Measurements from ENCODE around the gene EFCAB7.
"Not testable (repeated sequence)": the region's sequence is repeated elsewhere in the genome, so short reads cannot be mapped to it uniquely, and the experiment has no call there.

The EFCAB7 gene

DNA sequence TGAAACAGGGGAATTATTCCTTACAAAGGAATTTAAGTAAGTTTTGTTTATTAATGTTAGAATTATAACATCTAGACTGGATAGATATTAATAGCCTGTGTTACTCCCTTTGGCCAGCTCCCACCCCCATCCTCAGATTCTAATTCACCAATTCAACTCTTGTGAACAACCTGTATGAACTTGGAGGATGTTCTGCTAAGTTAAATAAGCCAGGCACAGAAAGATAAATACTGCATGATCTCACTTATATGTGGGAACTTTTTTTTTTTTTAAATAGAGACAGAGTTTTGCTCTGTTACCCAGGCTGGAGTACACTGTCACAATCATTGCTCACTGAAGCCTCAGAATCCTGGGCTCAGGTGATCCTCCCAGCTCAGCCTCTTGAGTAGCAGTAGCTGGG, 32.2 kb downstream of the EFCAB7 start:
- DNase-seq = no peak

DNA sequence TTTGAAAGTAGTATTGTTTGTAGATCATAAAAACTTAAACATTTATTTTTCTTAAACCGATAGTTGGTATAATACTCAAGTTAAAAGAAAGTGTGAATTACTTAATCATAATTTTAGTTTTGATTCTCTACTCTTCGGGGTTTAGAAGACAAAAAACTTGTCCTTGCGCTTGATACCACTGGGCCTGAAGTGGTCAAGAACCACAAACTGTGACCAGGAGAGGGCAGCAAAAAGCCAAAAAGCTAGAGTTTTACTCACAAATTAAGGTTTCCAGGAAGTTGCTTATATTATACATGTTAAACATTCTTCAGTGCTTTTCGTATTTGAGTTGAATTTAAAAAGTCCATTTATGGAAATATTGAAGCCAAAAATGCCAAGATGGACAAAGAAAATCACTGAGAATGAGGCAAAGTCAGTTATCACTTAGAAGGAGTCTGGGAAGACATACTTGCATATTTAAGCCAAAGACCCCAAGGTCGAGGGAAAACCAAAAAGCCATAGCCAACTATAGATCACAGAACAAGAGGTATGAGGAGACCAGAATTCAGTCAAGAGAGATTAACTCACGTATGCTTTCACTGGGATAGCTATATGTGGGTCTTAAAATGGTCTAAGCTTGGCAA, 34.2 kb downstream of the EFCAB7 start:
- peak; percentile 42 for DNase-seq

DNA sequence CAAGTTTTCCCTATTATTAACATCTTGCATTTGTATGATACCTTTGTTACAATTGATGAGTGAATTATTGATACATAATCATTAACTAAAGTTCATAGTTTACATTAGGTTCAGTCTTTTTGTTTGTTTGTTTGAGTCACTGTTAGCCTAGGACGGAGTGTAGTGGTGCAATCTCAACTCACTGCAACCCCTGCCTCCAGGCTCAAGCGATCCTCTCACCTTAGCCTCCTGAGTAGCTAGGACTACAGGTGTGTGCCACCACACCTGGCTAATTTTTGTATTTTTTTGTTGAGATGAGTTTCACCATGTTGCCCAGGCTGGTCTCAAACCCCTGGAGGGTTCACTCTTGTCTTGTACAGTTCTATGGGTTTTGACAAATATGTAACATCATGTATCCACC, 36.0 kb downstream of the EFCAB7 start:
- DNase-seq = no peak

DNA sequence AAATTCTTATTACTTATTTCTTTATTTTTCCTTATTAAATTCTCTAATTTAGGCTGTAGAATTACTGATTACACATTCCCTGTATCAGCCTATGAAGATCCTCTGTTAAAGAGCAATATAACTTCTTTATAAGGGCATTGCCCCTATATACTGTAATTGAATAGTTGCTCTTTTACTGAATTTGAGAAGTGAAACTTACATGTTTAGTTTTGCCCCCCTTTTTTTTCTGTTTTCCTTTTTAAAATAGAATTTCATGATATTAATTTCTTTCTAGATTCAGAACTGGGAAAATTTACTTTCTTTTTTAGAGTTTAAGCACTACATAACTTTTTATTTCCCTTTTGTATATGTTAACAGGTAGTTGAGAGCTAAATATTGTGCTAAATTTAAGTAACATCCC, 40.4 kb downstream of the EFCAB7 start:
- no peak for DNase-seq

DNA sequence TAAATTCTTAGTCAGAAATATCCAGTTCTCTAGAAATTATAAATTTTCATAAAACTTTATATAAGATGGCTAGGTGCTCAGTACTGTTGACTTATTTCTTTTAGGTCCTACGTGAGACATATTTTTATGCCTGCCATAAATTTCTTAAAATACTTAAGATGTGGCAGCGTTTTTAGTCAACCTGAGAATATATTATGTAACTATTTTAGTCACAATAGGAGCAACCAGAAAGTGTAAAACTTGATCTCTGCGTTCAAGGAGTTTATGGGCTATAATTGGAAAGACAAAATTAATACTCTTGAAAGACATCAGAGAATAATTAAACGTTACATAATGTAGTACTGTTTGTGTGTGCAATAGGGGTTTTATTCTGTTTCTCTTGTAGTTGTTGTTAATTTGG, 45.7 kb downstream of the EFCAB7 start:
- DNase-seq = no peak

DNA sequence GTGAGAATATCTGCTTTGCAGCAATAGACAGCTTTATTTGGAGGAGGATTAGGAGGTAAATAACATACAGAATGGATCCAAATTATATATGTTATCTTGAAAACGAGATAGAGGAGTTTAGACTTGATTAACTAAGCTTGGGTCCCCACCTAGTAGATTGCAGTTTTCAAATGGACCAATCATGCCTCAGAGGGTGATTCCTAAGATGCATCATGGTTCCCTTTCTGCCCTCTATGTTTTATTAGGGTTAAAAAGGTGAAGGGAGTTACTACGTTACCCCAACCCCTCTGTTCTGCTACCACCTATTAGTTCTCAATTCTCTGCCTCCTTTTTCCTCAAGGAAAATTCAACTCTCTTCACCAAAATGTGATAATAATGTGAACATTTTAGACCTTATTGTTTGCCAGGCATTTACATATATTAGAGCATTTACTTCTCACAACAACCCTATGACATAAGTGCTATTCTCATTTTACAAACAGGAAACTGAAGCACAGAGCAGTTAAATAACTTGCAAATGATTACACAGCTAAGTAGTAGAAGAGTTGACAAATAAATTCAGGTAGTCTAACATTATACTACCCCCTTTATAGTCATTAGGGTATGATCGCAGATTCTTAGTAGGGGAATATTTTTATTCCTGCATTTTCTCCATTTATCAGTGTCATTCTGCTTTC, 46.5 kb downstream of the EFCAB7 start:
- DNase-seq = no peak

DNA sequence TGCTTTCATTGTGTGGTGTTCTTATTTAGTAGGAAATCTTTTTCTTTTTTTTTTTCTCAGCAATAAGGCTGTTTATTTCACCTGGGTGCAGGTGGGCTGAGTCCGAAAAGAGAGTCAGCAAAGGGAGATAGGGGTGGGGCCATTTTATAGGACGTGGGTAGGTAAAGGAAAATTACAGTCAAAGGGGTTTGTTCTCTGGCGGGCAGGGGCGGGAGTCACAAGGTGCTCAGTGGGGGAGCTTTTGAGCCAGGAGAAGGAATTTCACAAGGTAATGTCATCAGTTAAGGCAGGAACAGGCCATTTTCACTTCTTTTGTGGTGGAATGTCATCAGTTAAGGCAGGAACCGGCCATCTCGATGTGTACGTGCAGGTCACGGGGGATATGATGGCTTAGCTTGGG, 49.4 kb downstream of the EFCAB7 start:
- DNase-seq = not testable (repeated sequence)

DNA sequence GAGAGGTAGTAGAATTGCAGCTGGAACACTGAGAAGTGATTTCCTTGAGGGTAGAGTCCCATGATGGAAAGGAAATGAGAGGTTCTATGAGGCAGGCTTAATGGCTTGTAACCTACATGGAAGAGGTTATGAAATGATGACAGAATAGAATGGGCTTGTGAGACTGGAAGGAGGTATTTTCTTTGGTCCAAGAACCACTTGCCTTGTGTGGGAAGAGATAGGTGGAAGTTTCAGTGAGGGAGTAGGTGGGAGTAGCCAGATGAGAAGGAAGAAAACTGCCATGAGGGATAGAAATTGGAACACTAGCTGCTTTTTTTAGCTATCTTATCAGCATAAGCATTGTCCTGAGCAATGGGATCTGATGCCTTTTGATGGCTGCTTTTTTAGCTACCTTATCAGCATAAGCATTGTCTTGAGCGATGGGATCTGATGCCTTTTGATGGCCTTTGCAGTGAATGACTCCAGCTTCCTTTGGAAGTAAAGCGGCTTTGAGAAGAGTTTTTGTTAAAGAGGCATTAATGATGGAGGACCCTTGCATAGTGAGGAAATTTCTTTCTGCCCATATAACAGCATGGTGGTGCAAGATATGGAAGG, 51.0 kb downstream of the EFCAB7 start:
- DNase-seq = not testable (repeated sequence)

DNA sequence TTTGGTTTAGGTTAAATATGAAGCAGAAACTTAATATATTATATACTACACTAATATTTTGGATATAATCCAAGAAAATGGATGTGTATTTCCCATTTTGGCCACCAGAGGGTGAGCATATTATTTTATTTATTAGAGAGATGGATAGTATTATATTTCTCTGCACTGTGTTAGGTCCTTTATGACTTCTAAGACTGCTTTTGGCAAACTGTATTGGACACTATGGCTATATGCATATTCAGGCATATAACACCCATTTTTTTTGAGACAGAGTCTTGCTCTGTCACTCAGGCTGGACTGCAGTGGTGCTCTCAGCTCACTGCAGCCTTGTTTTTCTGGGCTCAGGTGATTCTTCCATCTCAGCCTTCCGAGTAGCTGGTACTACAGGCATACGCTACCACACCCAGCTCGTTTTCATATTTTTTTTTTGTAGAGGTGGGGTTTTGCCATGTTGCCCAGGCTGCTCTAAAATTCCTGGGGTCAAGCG, 52.1 kb downstream of the EFCAB7 start:
- peak; percentile 22 for DNase-seq

DNA sequence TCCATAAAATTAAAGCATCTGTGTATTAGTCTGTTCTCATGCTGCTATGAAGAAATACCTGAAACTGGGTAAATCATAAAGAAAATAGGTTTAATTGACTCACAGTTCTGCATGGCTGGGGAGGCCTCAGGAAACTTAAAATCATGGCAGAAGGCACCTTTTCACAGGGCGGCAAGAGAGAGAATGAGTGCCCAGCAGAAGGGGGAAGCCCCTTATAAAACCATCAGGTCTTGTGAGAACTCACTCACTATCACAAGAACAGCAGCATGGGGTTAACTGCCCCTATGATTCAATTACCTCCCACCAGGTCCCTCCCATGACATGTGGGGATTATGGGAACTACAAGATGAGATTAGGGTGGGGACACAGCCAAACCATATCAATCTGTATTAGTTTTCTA, 63.0 kb downstream of the EFCAB7 start:
- DNase-seq = not testable (repeated sequence)

DNA sequence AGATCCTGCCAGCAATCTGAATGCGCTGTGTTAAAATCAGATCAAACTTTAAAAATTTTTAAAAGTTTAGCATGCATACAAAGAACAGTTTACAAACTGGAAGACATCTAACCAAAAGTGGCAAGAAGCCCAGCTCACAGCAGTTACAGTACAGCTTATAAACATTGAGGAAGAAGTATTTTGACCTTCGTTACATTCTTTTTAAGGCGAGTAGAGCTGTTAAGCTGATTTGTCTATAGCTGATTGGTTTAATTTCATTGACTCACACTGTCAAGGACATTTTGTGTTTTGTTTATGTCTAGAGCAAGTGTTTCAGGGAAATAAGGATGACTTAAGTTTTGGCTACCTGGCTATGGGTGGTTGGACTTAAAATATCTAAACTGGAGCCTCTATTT, 66.8 kb downstream of the EFCAB7 start:
- peak; percentile 64 for DNase-seq

DNA sequence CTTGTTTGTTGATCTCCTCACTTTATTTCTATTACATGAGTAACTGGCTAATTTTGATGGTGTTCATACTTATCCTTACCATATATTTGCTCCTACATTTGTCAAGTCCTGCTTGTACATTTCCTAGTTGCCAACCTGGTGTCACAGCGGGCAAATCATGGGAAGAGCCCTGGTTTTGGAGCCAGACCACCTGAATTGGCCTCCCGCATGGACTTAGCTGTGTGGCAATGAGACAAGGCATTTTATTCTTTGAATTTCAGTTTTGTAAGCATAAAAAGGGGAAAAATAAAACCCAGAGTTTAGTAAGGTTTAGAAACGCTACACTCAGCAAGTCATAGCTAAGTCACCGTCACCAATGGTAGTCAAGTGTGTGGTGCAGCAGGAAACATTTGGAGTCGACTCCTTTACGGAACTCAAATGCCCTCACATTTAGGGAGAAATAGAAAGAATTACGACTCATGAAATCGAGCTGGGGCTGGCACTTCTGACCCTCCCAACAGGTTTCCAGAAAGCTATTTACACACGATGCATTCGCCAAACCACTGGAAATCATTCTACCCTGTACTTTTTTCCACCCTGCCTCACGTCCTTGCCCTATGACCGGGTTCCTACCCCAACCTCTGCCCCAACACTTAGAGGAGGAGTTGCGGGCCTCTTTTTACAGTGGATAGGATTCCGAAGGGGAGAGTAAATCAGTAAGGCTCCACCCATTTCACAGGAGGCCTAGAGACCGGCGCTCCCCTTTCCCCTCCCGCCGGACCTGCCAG, 69.4 kb downstream of the EFCAB7 start:
- no peak for DNase-seq

DNA sequence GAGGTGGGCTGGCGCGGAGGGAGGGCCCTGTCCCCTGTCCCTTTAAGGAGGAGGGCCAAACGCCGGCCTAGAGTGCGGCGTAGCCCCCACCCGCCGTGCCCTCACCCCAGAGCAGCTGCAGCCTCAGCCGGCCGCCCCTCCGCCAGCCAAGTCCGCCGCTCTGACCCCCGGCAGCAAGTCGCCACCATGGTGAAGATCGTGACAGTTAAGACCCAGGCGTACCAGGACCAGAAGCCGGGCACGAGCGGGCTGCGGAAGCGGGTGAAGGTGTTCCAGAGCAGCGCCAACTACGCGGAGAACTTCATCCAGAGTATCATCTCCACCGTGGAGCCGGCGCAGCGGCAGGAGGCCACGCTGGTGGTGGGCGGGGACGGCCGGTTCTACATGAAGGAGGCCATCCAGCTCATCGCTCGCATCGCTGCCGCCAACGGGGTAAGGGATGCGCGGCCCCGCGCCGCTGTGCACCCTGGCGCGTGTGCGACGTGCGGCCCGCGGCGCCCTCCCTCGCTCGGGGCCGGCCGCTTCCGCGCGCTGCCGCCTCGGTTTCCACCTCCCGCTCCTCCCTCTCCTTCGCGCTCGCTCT, 70.1 kb downstream of the EFCAB7 start, which contains the start of gene PGM1:
PGM1 (plus strand) TSS at position 109 of the 583 bp plus-strand sequence; CDS start at position 187, 78 bp downstream.
- DNase-seq = peak; percentile 85

DNA sequence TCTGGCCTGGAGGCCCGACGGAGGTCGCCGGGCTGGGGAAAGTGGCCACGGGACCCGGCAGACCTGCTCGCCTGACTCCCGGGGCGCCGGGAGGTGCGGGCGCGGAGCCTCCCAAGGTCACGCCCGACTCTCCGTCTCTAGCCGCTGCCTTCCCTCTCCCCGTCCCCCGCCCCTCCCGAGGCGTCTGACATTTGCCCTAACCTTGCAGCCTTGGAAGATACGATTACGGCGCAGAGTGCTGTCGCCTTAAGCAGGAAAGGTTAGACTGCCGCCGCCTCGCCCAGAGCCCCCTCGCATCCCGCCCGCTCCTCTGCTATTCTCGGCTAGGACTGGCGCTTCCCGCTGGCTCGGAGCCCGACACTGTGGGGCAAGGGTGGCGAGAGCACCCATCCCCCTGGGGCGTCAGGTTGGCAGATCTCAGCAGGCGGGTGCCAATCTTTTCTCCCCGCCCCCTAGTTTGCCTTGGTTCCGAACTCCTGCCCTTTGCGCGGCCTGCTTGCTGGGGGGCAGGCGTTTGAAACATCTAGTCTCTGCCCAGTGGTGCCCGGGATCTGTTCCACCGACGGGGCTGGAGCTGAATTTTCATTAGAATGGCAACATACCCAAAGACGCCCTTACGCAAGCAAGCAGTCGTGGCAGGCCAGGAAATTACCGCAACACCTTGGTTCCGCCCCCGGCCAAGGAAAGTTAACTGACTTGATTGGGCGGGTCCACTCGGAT, 70.7 kb downstream of the EFCAB7 start:
- DNase-seq = peak; percentile 19

DNA sequence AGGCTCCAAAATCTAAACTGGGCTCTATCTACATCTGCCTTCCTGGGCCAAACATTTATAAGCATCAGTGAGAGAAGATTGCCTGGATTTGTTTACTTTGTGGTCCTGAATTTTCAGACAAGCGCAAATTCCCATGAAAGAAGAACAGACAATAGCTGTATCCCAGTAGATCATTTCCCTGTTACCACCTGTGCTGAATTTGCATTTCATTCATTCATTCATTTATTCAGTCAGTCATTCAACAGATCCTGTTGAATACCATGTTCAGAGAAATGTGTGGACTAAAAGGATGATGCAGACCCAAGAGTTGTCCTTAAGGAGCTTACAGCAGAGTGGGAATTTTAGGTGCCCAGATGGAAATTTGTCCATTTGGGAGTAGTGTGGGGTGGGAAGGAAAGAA, 72.1 kb downstream of the EFCAB7 start:
- no peak for DNase-seq

DNA sequence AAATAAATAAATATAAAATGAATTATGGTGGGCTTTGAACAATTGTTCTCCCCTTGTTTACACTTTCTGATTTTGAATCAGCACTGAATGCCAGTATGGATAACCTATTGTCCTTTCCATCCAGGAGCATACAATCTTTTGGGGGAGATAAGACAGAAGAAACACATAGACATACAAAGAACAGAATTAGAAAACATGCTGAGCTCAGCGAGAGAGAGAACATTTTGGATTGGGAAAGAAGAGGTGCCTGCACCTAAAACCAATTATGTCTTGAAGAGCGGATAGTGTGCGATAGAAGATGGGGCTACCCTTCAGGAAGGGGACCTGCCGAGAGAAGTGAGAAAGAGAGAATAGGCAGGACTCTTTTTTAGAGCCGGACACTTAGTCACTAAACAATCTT, 76.5 kb downstream of the EFCAB7 start:
- no peak for DNase-seq

DNA sequence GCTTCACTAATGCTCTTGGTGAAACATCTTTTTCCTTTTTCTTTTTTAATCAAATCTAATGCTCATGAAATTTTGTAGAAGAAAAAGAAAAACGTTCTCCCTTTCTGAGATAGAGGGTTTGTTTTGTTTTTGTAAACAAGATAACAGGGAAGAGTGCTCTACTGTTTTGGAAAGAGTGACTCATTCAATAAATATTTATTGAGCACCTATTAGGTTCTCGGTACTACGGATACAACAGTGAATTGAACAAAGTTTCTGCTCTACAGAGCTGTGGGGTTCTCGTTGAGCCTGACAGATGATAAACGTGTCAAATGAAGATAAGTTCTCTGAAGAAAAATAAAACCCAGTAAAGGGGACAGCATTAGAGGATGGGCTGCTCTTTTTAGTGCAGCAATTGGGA, 76.9 kb downstream of the EFCAB7 start:
- no peak for DNase-seq

DNA sequence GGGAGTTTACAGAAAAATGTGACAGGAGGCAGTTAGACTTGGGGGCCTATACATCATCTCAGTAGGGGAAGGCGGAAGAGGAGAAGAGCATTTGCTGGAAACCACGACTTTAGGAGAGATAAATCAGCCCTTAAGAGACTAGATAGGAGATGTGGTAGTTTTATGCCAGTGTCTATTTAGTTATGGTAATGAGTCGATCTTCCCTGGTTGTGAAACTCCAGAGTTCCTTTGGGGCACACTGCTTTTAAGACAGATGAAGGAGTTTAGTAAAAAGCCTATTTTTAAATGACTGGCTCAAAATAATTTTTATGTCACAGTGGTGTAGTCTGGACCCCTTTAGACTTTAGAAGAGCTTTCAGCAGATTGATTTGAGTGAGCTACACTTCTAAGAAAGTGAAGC, 77.7 kb downstream of the EFCAB7 start:
- no peak for DNase-seq

DNA sequence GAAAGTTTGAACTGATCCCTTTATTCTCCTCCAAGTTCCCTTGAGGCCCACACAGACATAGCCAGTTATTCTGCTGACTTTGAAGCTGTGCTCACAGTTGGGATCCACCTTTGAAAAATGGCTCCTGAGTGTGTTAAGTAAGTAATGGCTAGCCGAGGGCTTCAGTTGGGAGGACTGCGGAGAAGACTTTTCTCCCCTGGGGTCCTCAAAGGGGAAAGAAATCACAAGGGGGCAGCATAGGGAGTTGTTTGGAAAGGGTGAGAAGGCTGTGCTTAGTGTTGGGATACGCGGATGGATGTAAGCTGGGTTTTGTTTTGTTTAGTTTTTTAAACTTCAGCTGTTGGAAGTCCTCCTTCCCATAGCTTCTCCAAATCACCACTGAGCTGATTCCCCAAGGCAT, 78.1 kb downstream of the EFCAB7 start:
- DNase-seq = no peak

DNA sequence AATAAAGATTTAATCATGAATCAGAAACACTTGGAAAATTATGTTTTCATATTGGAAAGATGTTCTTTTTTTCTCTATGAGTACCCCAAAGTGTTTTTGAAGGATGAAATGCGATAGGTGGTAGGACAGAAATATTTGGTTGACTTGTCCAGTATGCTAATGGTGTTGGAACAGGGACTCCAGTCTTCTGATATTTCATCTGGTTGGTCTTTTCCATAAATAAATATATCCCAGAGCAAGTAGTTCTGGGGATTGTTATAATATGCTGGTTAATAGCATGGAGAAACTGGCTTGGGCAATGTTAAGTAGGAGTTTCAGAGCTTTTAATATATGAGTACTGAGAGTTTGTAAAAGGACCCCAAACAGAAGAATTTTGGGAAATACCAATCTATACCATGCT, 78.6 kb downstream of the EFCAB7 start:
- DNase-seq = no peak

DNA sequence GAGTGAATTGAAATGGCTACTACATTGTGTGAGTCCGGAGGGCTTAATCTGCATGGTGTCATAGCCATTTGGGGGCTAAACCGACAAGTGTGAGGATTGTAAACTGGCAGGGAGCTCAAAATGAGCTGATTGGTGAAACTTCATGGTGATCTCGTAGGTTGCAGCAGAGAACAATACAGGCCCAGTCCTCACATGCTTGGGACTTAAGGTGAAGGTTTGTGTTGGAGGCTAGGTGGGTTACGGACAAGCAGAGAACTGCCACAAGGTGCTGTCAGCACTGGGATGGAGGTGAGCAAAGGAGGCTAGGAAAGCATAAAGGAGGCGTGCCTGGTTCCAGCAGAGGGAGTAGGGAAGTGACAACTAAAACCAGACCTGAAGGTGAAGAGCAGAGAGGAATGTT, 79.3 kb downstream of the EFCAB7 start:
- no peak for DNase-seq

DNA sequence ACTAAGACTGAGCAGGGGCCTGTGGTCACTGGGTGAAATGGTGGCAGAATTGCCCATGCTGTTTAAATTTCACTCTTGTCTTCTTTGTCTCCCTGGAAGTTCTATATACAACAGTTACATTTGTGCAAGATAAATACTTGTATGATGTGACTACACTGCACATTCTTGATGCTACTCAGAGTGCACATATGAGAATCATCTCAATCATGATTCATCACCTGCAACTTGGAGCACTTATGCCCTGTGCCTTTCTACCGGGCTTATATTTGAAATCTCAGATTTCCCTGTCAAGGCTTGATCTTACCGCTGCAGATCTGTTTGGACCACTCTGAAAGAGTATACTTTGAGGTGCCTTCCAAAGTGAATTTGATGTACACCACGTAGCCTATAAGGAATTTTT, 80.5 kb downstream of the EFCAB7 start:
- peak; percentile 7 for DNase-seq
